ENCODE measurements around the gene HDAC8.

GRCh38 chrX:72365126-72365525, 207.5 kb downstream of the HDAC8 start:
- TF ChIP-seq CTCF (IDR thresholded peaks at IDR 0.05) (no peak), POLR2AphosphoS5 (IDR thresholded peaks at IDR 0.05) (no peak), POLR2A (IDR thresholded peaks at IDR 0.05; ENCODE audit: low read depth) (no peak), EP300 (IDR thresholded peaks at IDR 0.05) (no peak)
